NOMO-1 (cell line): ENCODE data around the gene MAP3K5.

Experiments used
- DNase-seq, 2 experiments: peaks; one replicate each; lab custom pipeline; 2025; ENCODE audit not compliant: unreplicated experiment in 2 of 2; lab: John Stamatoyannopoulos, UW

Gene MAP3K5

DNA sequence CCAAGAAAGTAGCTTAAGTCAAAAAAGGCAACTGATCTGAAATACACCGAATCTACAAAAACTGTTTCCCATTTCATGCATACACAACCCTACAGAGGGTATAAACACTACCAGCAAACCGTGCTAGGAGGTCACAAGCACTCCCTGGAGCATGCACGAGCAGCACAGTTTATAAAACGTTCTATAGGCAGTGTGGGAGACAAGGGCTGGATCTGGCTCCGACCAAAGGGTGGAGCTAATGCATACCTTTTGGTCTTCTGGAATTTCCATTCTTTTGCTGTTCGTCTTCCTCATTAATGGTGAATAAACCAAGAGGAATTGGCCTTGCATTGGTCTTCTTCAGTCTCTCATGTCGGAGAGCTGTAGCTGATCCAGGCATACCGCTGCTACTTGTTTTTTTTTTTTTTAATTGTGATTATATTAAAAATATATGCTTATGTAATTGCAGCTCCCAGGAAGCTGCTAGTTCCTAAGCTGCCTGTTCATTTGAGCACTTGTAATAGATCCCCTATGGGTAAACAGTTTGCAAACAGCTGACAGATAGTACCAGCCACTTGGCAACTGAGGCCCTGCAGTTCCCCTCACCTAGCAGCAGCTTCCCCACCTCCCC, 266.6 kb downstream of the MAP3K5 start:
- DNase-seq: no peak

DNA sequence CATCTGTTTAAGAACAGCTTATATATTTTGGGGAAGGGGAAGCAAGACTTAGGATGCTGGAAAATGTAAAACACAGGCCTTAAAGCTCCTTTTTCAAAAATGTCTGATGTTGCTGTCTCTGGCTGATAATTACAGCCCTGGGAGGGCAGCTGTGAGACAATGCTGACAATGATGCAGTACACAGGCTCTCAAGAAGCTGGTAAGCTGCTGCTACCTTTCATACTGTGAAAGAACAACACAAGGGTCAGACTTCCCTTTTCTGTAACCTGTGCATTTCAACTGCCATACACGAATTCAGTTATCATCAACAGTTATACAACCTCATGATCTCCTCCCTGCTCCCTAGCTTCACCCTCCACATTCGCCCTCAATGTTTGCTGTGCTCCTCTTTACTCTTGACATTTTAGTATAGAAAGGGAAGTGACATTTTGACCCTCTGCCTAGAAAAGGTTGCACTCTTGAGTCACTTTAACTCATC, 267.3 kb downstream of the MAP3K5 start:
- DNase-seq: peak in 1 of 2 experiments; percentile 57

GRCh38 chr6:136524339-136524935, 267.8 kb downstream of the MAP3K5 start:
- no peak for DNase-seq

DNA sequence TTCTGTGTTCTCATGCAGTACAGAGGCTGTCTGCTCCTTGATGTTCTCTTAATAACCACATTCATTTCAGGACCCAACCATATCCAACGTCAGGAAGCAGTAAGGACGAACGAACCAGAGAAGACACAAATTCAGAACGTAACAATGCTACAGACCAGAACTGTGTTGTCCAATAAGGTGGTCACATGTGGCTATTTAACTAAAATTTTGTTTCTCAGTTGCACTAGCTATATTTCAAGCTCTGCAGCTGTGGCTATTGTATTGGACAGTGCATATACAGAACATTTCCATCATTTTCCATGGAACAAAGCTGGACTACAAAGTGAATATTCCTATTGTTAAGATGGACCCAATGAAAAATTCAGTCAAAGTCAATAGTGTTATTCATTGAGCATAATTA, 269.1 kb downstream of the MAP3K5 start:
- no peak for DNase-seq

- no peak for DNase-seq
Measured at GRCh38 chr6:136522636-136523035, 269.6 kb downstream of the MAP3K5 start.

DNA sequence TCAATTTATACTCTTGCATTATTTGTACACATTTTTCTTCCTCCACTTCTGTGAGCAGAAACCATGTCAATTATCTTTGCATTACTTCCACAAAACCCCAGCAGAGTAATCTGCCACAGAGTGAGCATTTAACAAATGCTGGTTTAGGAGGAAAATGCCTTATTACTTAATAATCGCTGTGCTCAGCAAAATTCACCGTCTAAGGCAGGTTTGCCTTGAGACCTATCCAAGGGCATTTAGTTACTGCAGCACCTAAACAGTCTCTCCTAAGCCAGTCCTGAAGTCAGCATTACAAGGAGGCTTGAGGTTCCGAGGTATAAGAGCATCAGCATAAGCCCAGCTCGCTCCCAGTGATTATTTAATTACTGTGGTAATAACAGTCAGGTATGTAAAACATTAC, 270.4 kb downstream of the MAP3K5 start:
- DNase-seq: no peak

DNA sequence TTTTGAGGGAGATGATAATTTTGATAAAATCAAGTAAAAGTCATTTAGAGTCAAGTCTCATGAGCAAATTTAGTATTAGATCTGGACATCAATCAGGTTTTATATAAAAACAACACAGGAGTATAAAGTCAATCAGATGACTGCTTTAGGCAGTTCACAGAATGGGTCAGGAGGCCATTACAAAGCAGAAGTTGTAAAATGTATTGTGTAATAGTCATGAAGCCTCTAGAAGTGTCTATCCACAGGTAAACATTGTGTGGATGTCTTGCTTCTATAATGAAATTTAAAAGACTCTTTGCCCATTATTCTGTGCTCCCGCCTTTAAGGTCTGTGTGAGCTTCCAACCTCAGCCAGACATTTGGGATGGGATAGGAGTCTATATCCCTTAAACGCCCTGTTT, 270.9 kb downstream of the MAP3K5 start:
- peak; percentile 44 to 68 for DNase-seq

DNA sequence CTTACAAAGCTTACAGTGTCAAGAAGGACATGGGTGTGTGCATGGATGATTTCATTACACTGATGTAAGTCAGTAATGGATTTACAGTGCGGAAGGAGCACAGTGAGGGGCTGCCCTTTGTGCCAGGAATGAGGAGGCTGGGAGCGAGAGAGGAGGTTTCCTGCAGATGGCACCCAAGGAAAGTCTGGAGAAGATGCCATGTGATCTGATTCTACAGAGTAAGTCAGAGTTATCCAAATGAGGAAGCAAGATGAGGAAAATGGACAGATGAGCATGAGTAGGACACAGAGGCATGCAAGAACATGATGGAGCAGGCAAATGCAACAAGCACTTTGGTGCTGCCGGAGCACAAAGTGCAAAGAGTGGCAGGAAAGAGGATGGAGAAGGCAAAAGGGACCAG, 271.8 kb downstream of the MAP3K5 start:
- DNase-seq: no peak

- DNase-seq: no peak
Measured at GRCh38 chr6:136517582-136517981, 274.7 kb downstream of the MAP3K5 start.

DNA sequence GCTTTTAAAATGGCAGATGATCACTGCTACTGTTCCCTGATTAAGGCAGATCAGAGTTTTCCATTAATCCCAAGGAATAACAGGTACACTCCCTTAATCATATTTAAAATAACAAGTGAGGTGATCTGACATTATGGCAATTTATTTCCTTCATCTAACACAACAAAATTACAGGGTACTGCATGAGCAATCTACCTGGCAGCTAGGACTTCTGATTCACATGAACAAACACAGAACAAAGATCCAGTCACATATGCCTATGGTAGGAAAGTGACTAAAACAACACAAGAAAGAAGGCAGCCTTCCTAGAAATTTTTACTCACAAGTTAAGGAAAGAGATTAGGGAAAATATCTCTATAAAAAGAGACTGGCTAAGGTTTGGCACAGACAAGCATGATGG, 275.3 kb downstream of the MAP3K5 start:
- no peak for DNase-seq

DNA sequence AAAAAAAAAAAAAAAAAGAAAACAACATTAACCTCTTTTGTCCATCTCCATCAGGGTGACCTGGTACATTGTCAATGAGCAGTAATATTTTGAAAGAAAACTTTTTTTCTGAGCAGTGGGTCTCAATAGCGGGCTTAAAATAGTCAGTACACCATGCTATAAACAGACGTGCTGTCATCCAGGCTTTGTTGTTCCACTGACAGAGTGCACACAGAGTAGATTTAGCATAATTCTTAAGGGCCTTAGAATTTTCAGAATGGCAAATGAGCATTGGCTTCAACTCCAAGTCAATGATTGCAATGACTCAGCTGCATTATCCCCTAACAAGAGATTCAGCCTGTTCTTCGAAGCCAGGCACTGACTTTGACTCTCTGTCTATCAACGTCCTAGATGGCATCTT, 277.7 kb downstream of the MAP3K5 start:
- no peak for DNase-seq

- DNase-seq: no peak
Measured at GRCh38 chr6:136511926-136512325, 280.4 kb downstream of the MAP3K5 start.

- no peak for DNase-seq
Measured at GRCh38 chr6:136511397-136511796, 280.9 kb downstream of the MAP3K5 start.

DNA sequence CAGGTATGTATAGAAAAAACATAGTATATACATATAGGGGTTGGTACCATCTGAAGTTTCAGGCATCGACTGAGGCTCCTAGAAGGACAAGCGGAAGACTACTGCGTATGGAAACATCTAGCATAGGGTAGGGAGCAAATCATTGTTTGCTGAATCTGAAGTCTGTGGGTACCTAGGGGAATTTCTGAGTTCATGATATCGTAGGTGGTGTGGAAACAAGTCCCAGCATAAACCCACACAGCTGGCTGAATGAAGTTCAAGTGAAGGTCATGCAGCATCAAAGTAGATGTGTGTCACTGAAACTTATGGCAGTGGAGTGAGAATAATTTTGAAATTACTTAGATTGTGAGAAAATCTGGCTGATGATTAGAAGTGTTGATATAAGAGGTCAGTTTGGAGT, 281.5 kb downstream of the MAP3K5 start:
- no peak for DNase-seq

DNA sequence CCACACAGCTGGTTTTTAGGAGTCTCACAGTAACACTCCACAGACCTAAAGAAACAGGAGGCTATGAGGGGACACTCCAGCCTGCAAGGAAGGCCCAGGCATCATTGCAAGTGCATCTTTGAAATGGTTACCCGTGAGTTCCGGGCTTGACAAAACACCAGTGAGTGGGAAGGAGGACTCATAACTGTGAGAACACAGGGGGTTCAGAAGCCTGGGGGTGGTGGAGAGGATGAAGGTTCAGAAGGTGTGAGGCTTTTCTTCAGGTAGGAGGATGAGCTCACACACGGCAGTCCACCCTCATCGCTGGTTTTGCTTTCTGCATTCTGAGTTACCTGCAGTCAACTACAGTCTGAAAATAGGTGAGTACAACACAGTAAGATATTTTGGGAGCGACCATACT, 282.0 kb downstream of the MAP3K5 start:
- DNase-seq: no peak

- peak; percentile 11 to 74 for DNase-seq
Measured at GRCh38 chr6:136508725-136509392, 283.4 kb downstream of the MAP3K5 start.
